HCT116 (cell line): ENCODE measurements around the gene GPX3.

Source experiments
- CTCF ChIP-seq, 3 experiments: fragments of 200-600 bp in 1 of 3; sonication (generic) in 1 of 3; IDR thresholded peaks in 2 of 3; conservative IDR thresholded peaks in 1 of 3; 2 replicates each; pipeline ENCODE4 v1.5.1; 2012 to 2017; ENCODE audit warnings: low read depth in 2 of 3, low read length in 2 of 3, antibody characterized with exemption in 1 of 3, borderline replicate concordance in 1 of 3, control low read depth in 1 of 3, mild to moderate bottlenecking in 1 of 3, mixed read lengths in 1 of 3, mixed run types in 1 of 3, moderate library complexity in 1 of 3; ENCODE audit not compliant: insufficient read depth in 1 of 3
- FOSL1 ChIP-seq: IDR thresholded peaks from 2 replicates; pipeline ENCODE4 v1.6.1; 2012; ENCODE audit warnings: low read depth

- TF ChIP-seq FOSL1 (no peak), CTCF (IDR thresholded peaks at IDR 0.05 in 2 of 3, conservative IDR thresholded peaks at IDR 0.05 in 1 of 3; ENCODE audit: borderline replicate concordance in 1 of 3, insufficient read depth in 1 of 3, low read depth in 2 of 3, low read length in 2 of 3) (peak; percentile 47 to 66 (median 54); a peak in 5 of 6 replicates)
Measured at GRCh38 chr5:150989695-150990094, 30.7 kb upstream of the GPX3 start.
